Neural cell (in vitro differentiated cells): ENCODE results near the gene TSPO2. TPM values are rescaled to one million over a fixed set of nuclear protein-coding genes. Genes with fewer than 3 reads are reported as not detected.

ENCODE experiments used
- H2AFZ ChIP-seq: fragments of 200-600, 300-800 bp; sonication (generic), shearing (Covaris generic); 2 replicates; pipeline ENCODE4 v1.6.0; 2014; ENCODE audit warnings: low read depth, mild to moderate bottlenecking, antibody characterized with exemption, low read length, moderate library complexity
- H3F3A ChIP-seq: fragments of 200-600 bp; shearing (Covaris generic); 2 replicates; pipeline ENCODE4 v1.6.1; 2016; ENCODE audit warnings: mild to moderate bottlenecking, moderate library complexity, mixed read lengths, antibody characterized with exemption, low read length; ENCODE audit not compliant: insufficient read depth, poor library complexity, severe bottlenecking
- H3K27ac ChIP-seq: fragments of 200-600, 300-800 bp; sonication (generic), shearing (Covaris generic); 2 replicates; pipeline ENCODE4 v1.5.1; 2014; ENCODE audit warnings: mild to moderate bottlenecking, low read length, moderate library complexity
- H3K27me3 ChIP-seq: fragments of 300-800, 200-600 bp; sonication (generic), shearing (Covaris generic); 2 replicates; pipeline ENCODE4 v1.6.0; 2014; ENCODE audit warnings: mild to moderate bottlenecking, low read depth, low read length, moderate library complexity; ENCODE audit not compliant: insufficient read depth
- H3K36me3 ChIP-seq: fragments of 300-800, 200-600 bp; sonication (generic), shearing (Covaris generic); 2 replicates; pipeline ENCODE4 v1.5.1; 2014; ENCODE audit warnings: mild to moderate bottlenecking, antibody characterized with exemption, low read length, moderate library complexity; ENCODE audit not compliant: insufficient read depth
- H3K4me2 ChIP-seq: fragments of 300-800, 200-600 bp; sonication (generic), shearing (Covaris generic); 2 replicates; pipeline ENCODE4 v1.6.0; 2014; ENCODE audit warnings: mild to moderate bottlenecking, low read length
- H3K4me3 ChIP-seq: fragments of 300-800, 200-600 bp; sonication (generic), shearing (Covaris generic); 2 replicates; pipeline ENCODE4 v1.5.1; 2014; ENCODE audit warnings: mild to moderate bottlenecking, low read length, moderate library complexity
- H3K79me2 ChIP-seq: fragments of 200-600 bp; shearing (Covaris generic); replicated peaks from 2 replicates; pipeline ENCODE4 v1.6.0; 2014; ENCODE audit warnings: mild to moderate bottlenecking, low read length, moderate library complexity; ENCODE audit not compliant: insufficient read depth
- H3K9ac ChIP-seq: fragments of 300-800, 200-600 bp; sonication (generic), shearing (Covaris generic); 2 replicates; pipeline ENCODE4 v1.6.1; 2016; ENCODE audit warnings: mild to moderate bottlenecking, low read length, mixed read lengths
- H3K9me2 ChIP-seq: fragments of 200-600 bp; shearing (Covaris generic); 2 replicates; pipeline ENCODE4 v1.6.1; 2016; ENCODE audit warnings: mild to moderate bottlenecking, low read length, mixed read lengths; ENCODE audit not compliant: insufficient read depth
- H3K9me3 ChIP-seq: fragments of 200-600, 300-800 bp; sonication (generic), shearing (Covaris generic); 2 replicates; pipeline ENCODE4 v1.6.1; 2016; ENCODE audit warnings: mild to moderate bottlenecking, mixed run types, low read length, moderate library complexity, mixed read lengths
- H4K20me1 ChIP-seq: fragments of 200-600 bp; shearing (Covaris generic); 2 replicates; pipeline ENCODE4 v1.6.1; 2016; ENCODE audit warnings: mild to moderate bottlenecking, mixed run types; ENCODE audit not compliant: insufficient read depth
- EP300 ChIP-seq: fragments of 450-650 bp; conservative IDR thresholded peaks from 2 replicates; pipeline ENCODE4 v1.6.1; 2014; ENCODE audit warnings: antibody characterized with exemption, mild to moderate bottlenecking, moderate library complexity; ENCODE audit not compliant: poor library complexity, severe bottlenecking
- EZH2 ChIP-seq: fragments of 200-600, 300-800 bp; shearing (Covaris generic), sonication (generic); IDR thresholded peaks from 2 replicates; pipeline ENCODE4 v1.6.1; 2014; ENCODE audit warnings: antibody characterized with exemption, low read length, borderline replicate concordance, mild to moderate bottlenecking; ENCODE audit not compliant: insufficient read depth, poor library complexity, severe bottlenecking
- MXI1 ChIP-seq: fragments of 450-650 bp; conservative IDR thresholded peaks from 2 replicates; pipeline ENCODE4 v1.6.1; 2014; ENCODE audit warnings: antibody characterized with exemption, mild to moderate bottlenecking; ENCODE audit not compliant: poor library complexity, severe bottlenecking
- POLR2AphosphoS5 ChIP-seq: IDR thresholded peaks from 2 replicates; pipeline ENCODE4 v1.6.1; 2012
- RAD21 ChIP-seq: fragments of 450-650 bp; conservative IDR thresholded peaks from 2 replicates; pipeline ENCODE4 v1.6.1; 2014; ENCODE audit warnings: antibody characterized with exemption, mild to moderate bottlenecking, moderate library complexity
- REST ChIP-seq: IDR thresholded peaks from 2 replicates; pipeline ENCODE4 v1.6.1; 2012; ENCODE audit warnings: borderline replicate concordance
- SMC3 ChIP-seq: fragments of 450-650 bp; conservative IDR thresholded peaks from 2 replicates; pipeline ENCODE4 v1.6.1; 2014; ENCODE audit warnings: antibody characterized with exemption, mild to moderate bottlenecking, moderate library complexity; ENCODE audit not compliant: poor library complexity
- TAF1 ChIP-seq: IDR thresholded peaks from 2 replicates; pipeline ENCODE4 v1.6.1; 2012; ENCODE audit warnings: low read depth
- polyA plus RNA-seq: library from polyadenylated mRNA; depleted of rRNA; stranded (reverse); fragments of >200 nt; gene quantifications from 2 replicates; pipeline ENCODE4 v1.2.3, GENCODE V29; 2014
- TF ChIP-seq, protein P1 (sequence below): fragments of 450-650 bp; IDR thresholded peaks from 2 replicates; pipeline ENCODE4 v1.5.1; 2014; ENCODE audit warnings: antibody characterized with exemption, mild to moderate bottlenecking, moderate library complexity; ENCODE audit not compliant: poor library complexity, severe bottlenecking

Gene TSPO2
- polyA plus RNA-seq, 1 donor from 2014 or later = not detected

GRCh38 chr6:41036186-41036585 lies 6.1 kb upstream of the TSPO2 start:
- TF ChIP-seq EP300 (no peak), POLR2AphosphoS5 (no peak), MXI1 (no peak), RAD21 (no peak), SMC3 (no peak), EZH2 (no peak), TAF1 (no peak)
- TF ChIP-seq, protein P1, sequence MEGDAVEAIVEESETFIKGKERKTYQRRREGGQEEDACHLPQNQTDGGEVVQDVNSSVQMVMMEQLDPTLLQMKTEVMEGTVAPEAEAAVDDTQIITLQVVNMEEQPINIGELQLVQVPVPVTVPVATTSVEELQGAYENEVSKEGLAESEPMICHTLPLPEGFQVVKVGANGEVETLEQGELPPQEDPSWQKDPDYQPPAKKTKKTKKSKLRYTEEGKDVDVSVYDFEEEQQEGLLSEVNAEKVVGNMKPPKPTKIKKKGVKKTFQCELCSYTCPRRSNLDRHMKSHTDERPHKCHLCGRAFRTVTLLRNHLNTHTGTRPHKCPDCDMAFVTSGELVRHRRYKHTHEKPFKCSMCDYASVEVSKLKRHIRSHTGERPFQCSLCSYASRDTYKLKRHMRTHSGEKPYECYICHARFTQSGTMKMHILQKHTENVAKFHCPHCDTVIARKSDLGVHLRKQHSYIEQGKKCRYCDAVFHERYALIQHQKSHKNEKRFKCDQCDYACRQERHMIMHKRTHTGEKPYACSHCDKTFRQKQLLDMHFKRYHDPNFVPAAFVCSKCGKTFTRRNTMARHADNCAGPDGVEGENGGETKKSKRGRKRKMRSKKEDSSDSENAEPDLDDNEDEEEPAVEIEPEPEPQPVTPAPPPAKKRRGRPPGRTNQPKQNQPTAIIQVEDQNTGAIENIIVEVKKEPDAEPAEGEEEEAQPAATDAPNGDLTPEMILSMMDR = no peak

GRCh38 chr6:41036601-41037000 lies 5.7 kb upstream of the TSPO2 start:
- no peak overlapping the region for H3K27ac ChIP-seq
- H3K9me3 ChIP-seq = no peaks in the 10 kb centered on the region
- H3K36me3 ChIP-seq = no peaks in the 10 kb centered on the region
- no peak overlapping the region for H2AFZ ChIP-seq
- no peaks in the 10 kb centered on the region for H3K9me2 ChIP-seq
- no peak overlapping the region for H3K4me3 ChIP-seq
- TF ChIP-seq REST (no peak), EZH2 (no peak), POLR2AphosphoS5 (no peak), EP300 (no peak), TAF1 (no peak), SMC3 (no peak)
- no peaks in the 10 kb centered on the region for H3F3A ChIP-seq
- no peak overlapping the region for H3K9ac ChIP-seq
- no peak overlapping the region for H3K4me2 ChIP-seq
- H4K20me1 ChIP-seq = no peaks in the 10 kb centered on the region
- no peaks in the 10 kb centered on the region for H3K27me3 ChIP-seq
- no peaks in the 10 kb centered on the region for H3K79me2 ChIP-seq

More at GRCh38 chr6:41036186-41036585, 6.1 kb upstream of the TSPO2 start:
- Histone ChIP-seq H4K20me1 (no peaks in the 10 kb centered on the region), H3K9me3 (no peaks in the 10 kb centered on the region), H3K4me2 (no peak overlapping the region), H3K36me3 (no peaks in the 10 kb centered on the region), H3K9ac (no peak overlapping the region), H3K9me2 (no peaks in the 10 kb centered on the region), H3K27me3 (no peaks in the 10 kb centered on the region), H3K4me3 (no peak overlapping the region), H3K27ac (no peak overlapping the region), H3F3A (no peaks in the 10 kb centered on the region), H3K79me2 (no peaks in the 10 kb centered on the region), H2AFZ (no peak overlapping the region)
